Measurements from ENCODE around the gene SCUBE2.

DNA sequence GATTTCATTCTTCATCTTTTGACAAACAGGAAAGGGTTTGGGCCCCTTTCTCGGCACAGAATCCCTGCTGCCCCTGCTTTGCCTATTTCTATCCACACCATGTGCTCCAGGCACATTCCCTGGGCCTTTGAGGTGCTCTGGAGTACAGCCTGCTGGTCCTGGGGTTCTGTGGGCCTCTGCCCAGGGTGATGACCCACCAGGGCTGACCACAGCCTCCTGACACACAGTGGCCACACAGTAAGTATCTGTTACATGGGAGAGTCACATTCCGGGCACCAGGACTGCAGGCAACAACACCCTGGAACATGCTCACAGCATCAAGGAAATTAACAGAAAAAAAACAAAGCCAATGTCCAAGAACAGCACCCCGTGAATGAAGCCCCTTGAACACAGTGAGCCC is 39.1 kb downstream of the SCUBE2 start:
- TF ChIP-seq, protein P1, sequence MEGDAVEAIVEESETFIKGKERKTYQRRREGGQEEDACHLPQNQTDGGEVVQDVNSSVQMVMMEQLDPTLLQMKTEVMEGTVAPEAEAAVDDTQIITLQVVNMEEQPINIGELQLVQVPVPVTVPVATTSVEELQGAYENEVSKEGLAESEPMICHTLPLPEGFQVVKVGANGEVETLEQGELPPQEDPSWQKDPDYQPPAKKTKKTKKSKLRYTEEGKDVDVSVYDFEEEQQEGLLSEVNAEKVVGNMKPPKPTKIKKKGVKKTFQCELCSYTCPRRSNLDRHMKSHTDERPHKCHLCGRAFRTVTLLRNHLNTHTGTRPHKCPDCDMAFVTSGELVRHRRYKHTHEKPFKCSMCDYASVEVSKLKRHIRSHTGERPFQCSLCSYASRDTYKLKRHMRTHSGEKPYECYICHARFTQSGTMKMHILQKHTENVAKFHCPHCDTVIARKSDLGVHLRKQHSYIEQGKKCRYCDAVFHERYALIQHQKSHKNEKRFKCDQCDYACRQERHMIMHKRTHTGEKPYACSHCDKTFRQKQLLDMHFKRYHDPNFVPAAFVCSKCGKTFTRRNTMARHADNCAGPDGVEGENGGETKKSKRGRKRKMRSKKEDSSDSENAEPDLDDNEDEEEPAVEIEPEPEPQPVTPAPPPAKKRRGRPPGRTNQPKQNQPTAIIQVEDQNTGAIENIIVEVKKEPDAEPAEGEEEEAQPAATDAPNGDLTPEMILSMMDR (IDR thresholded peaks at IDR 0.05), result no peak
- no peak for TF ChIP-seq EZH2 (IDR thresholded peaks at IDR 0.05; ENCODE audit: borderline replicate concordance, insufficient read depth, low read depth, low read length, poor library complexity, severe bottlenecking)
